Keratinocyte (primary cell): ENCODE measurements around the gene HBA2. TPM values are rescaled to one million over a fixed set of nuclear protein-coding genes. Genes with fewer than 3 reads are reported as not detected.

Source experiments
- DNase-seq: peaks from one replicate; pipeline ENCODE4 v3.0.0-alpha.2; 2011; ENCODE audit warnings: low read depth, missing footprints, low spot score
- FAIRE-seq: peaks from 2 replicates; lab custom pipeline; 2011; peaks lifted over from hg19 to GRCh38; lab: Jason Lieb, UNC
- H2AFZ ChIP-seq: 2 replicates; pipeline ENCODE4 v1.6.0; 2012; ENCODE audit warnings: low read length, control low read depth, inconsistent platforms; ENCODE audit not compliant: control insufficient read depth
- H3K27ac ChIP-seq: 2 replicates; pipeline ENCODE4 v1.5.1; 2011; ENCODE audit warnings: low read length; ENCODE audit not compliant: control insufficient read depth, insufficient read depth
- H3K27me3 ChIP-seq: 3 replicates; pipeline ENCODE4 v1.6.0; 2011; ENCODE audit warnings: low read length; ENCODE audit not compliant: control insufficient read depth, insufficient read depth; ENCODE audit errors: extremely low read depth
- H3K36me3 ChIP-seq, 2 experiments: 2 replicates in 1 of 2; 3 replicates in 1 of 2; pipeline ENCODE4 v1.5.1; 2011; ENCODE audit warnings: low read length in 2 of 2, mild to moderate bottlenecking in 1 of 2; ENCODE audit not compliant: control insufficient read depth in 2 of 2, insufficient read depth in 2 of 2; ENCODE audit errors: extremely low read depth in 1 of 2
- H3K4me1 ChIP-seq: 3 replicates; pipeline ENCODE4 v1.5.1; 2011; ENCODE audit warnings: low read length; ENCODE audit not compliant: control insufficient read depth, insufficient read depth; ENCODE audit errors: extremely low read depth
- H3K4me2 ChIP-seq: 3 replicates; pipeline ENCODE4 v1.6.0; 2011; ENCODE audit warnings: low read depth, low read length; ENCODE audit not compliant: control insufficient read depth, insufficient read depth; ENCODE audit errors: extremely low read depth
- H3K4me3 ChIP-seq, 3 experiments: fragments of 200-600 bp in 1 of 3; sonication (generic) in 1 of 3; 2 replicates in 2 of 3; 3 replicates in 1 of 3; pipeline ENCODE4 v1.5.1; 2011 to 2016; ENCODE audit warnings: low read length in 3 of 3, mild to moderate bottlenecking in 3 of 3, control low read depth in 2 of 3, inconsistent platforms in 1 of 3, low read depth in 1 of 3, mixed read lengths in 1 of 3, mixed run types in 1 of 3, moderate library complexity in 1 of 3; ENCODE audit not compliant: control insufficient read depth in 2 of 3, insufficient read depth in 2 of 3; ENCODE audit errors: extremely low read depth in 1 of 3
- H3K79me2 ChIP-seq: 2 replicates; pipeline ENCODE4 v1.6.0; 2012; ENCODE audit warnings: low read length; ENCODE audit not compliant: control insufficient read depth, insufficient read depth
- H3K9ac ChIP-seq: 3 replicates; pipeline ENCODE4 v1.6.0; 2011; ENCODE audit warnings: low read length; ENCODE audit not compliant: control insufficient read depth, insufficient read depth; ENCODE audit errors: extremely low read depth
- H3K9me1 ChIP-seq: 3 replicates; pipeline ENCODE4 v1.6.0; 2011; ENCODE audit warnings: low read length; ENCODE audit not compliant: control insufficient read depth, insufficient read depth; ENCODE audit errors: extremely low read depth
- H3K9me3 ChIP-seq: 2 replicates; pipeline ENCODE4 v1.5.1; 2012; ENCODE audit warnings: low read depth, low read length; ENCODE audit not compliant: control insufficient read depth
- H4K20me1 ChIP-seq: 3 replicates; pipeline ENCODE4 v1.6.0; 2011; ENCODE audit warnings: low read length; ENCODE audit not compliant: control insufficient read depth, insufficient read depth; ENCODE audit errors: extremely low read depth
- CTCF ChIP-seq, 3 experiments: IDR thresholded peaks in 1 of 3; conservative IDR thresholded peaks in 1 of 3; optimal IDR thresholded peaks in 1 of 3; 2 replicates in 2 of 3; 3 replicates in 1 of 3; pipeline versions ENCODE3 to v1.5.1; 2011; ENCODE audit warnings: low read length in 3 of 3, mild to moderate bottlenecking in 3 of 3, moderate library complexity in 2 of 3, control low read depth in 1 of 3, inconsistent platforms in 1 of 3; ENCODE audit not compliant: insufficient read depth in 2 of 3; ENCODE audit errors: extremely low read depth in 1 of 3
- EZH2 ChIP-seq: IDR thresholded peaks from one replicate; pipeline ENCODE4 v1.6.1; 2012; ENCODE audit warnings: inconsistent platforms, mild to moderate bottlenecking, low read length, moderate library complexity
- dilution Hi-C: fragments of 300-500 bp; cut with MboI; formaldehyde crosslinking; loops from one replicate; pipeline ENCODE4 v1.7.0; 2020; ENCODE audit warnings: low sequenced_read_pairs; ENCODE audit not compliant: extremely low pct_ligation_motif_present
- polyA plus RNA-seq, 5 experiments: library from polyadenylated mRNA; depleted of rRNA in 3 of 5; stranded (reverse) in 3 of 5; stranded (forward) in 1 of 5; unstranded in 1 of 5; fragments of >200 nt; gene quantifications; 1 replicate in 1 of 5; 2 replicates in 3 of 5; 3 replicates in 1 of 5; pipeline versions ENCODE4 v1.2.1 to v1.2.3, GENCODE V29; 2011 to 2012; ENCODE audit warnings: missing spikeins in 2 of 5, low read depth in 1 of 5, low replicate concordance in 1 of 5

HBA2 gene
- polyA plus RNA-seq, 1 donor (not counting 4 experiments of a cell fraction or from before 2014, with no cell fraction given), result not detected

- TF ChIP-seq EZH2, result no peak
- TF ChIP-seq CTCF (optimal IDR thresholded peaks at IDR 0.05 in 1 of 3, IDR thresholded peaks at IDR 0.05 in 1 of 3, conservative IDR thresholded peaks at IDR 0.05 in 1 of 3; ENCODE audit: extremely low read depth in 1 of 3, insufficient read depth in 2 of 3, low read length in 3 of 3), result no peak
- H3K4me1 ChIP-seq, result no peaks in the 10 kb centered on the region
- no peak for FAIRE-seq
- H3K4me3 ChIP-seq, result no peak overlapping the region
- no peaks in the 10 kb centered on the region for H4K20me1 ChIP-seq
- peaks cover under 1% of the 10 kb centered on the region for H3K27me3 ChIP-seq
- no peaks in the 10 kb centered on the region for H3K9me3 ChIP-seq
- DNase-seq, result no peak
- no peak overlapping the region for H3K27ac ChIP-seq
- no peak overlapping the region for H3K4me2 ChIP-seq
- no peak overlapping the region for H2AFZ ChIP-seq
- no peaks in the 10 kb centered on the region for H3K36me3 ChIP-seq
- dilution Hi-C loops, result no loop called here
- H3K79me2 ChIP-seq, result no peaks in the 10 kb centered on the region
- H3K9me1 ChIP-seq, result no peaks in the 10 kb centered on the region
- H3K9ac ChIP-seq, result no peak overlapping the region
Measured at GRCh38 chr16:143456-143855, 29.2 kb upstream of the HBA2 start.

GRCh38 chr16:144797-145252 lies 27.9 kb upstream of the HBA2 start:
- no peaks in the 10 kb centered on the region for H4K20me1 ChIP-seq
- no peaks in the 10 kb centered on the region for H3K9me1 ChIP-seq
- no peak overlapping the region for H3K9ac ChIP-seq
- H2AFZ ChIP-seq, result no peak overlapping the region
- TF ChIP-seq EZH2 (no peak), CTCF (optimal IDR thresholded peaks at IDR 0.05 in 1 of 3, IDR thresholded peaks at IDR 0.05 in 1 of 3, conservative IDR thresholded peaks at IDR 0.05 in 1 of 3; ENCODE audit: extremely low read depth in 1 of 3, insufficient read depth in 2 of 3, low read length in 3 of 3) (no peak)
- H3K4me1 ChIP-seq, result no peaks in the 10 kb centered on the region
- H3K4me3 ChIP-seq, result no peak overlapping the region
- no peak for DNase-seq
- FAIRE-seq, result no peak
- H3K79me2 ChIP-seq, result no peaks in the 10 kb centered on the region
- H3K9me3 ChIP-seq, result no peaks in the 10 kb centered on the region
- no peak overlapping the region for H3K27ac ChIP-seq
- no peaks in the 10 kb centered on the region for H3K36me3 ChIP-seq
- peaks cover 8% of the 10 kb centered on the region for H3K27me3 ChIP-seq
- dilution Hi-C loops, result no loop called here
- no peak overlapping the region for H3K4me2 ChIP-seq
